Activated CD4-positive, alpha-beta T cell treated with anti-CD3 and anti-CD28 coated beads, Interleukin-2, Interleukin-4, amounts not matched to agents 100 ng/mL and 50 ng/mL, durations not matched to agents 16 hours and 8 hours (primary cell): Measurements from ENCODE around the gene CCDC188.

ENCODE experiments used
- DNase-seq: peaks from one replicate; pipeline ENCODE4 v3.0.0-alpha.2; 2020; ENCODE audit warnings: low spot score

The CCDC188 gene

DNA sequence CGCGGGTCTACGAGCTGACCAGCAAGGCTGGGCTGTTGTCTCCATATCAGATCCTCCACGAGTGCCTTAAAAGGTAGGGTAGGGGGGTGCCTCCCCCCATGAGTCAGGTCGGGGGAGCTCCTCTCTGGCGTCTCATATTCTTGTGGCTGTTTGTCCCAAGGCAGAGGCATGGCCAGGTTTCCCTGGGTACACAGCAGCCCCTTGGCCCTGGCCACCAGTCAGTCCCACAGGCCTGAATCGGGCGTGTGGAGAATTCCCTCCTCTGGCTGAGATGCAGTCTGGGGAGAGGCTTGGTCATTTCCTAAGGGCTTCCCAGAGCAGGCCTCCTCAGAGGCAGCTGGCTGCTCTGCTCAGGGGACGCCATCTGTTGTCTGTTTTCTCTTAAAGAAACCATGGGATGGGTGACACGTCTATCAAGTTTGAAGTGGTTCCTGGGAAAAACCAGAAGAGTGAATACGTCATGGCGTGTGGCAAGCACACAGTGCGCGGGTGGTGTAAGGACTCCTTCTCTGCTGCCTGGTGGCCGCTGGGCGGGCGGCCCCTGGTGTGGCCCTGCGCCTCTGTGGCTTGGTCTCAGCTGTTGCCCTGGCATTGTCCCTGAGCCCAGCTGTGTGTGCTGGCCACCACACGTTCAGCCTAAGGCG lies 44.5 kb downstream of the CCDC188 start:
- no peak for DNase-seq

GRCh38 chr22:20105456-20106204 lies 45.2 kb downstream of the CCDC188 start:
- no peak for DNase-seq

DNA sequence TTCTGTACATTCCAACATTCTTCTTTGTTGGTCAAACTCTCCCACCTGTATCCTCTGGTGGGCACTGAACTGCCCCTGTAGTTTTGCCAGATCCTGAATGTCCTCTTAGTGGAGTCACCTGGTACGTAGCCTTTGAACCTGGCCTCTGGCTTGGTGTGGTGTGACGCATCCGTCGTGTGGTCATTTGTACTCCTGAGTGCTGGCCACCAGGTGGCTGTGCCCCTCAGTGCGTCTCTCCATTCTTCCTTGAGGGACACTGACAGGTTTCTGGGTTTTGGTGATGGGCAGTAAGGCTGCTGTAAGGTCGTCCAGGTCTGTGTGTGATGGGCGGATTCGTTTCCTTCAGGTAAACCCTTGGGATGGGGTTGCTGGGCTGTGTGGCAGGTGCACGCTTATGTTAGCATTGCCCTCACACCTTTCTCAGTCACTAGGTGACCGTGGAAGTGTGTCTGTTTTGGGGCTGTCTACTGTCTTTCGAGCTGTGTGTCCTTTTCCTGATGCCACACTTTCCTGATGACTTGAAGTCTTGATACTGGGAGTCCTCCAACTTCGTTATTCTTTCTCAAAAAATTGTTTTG lies 48.6 kb downstream of the CCDC188 start:
- no peak for DNase-seq

- DNase-seq = no peak
Measured at GRCh38 chr22:20101638-20102037, 49.2 kb downstream of the CCDC188 start.

DNA sequence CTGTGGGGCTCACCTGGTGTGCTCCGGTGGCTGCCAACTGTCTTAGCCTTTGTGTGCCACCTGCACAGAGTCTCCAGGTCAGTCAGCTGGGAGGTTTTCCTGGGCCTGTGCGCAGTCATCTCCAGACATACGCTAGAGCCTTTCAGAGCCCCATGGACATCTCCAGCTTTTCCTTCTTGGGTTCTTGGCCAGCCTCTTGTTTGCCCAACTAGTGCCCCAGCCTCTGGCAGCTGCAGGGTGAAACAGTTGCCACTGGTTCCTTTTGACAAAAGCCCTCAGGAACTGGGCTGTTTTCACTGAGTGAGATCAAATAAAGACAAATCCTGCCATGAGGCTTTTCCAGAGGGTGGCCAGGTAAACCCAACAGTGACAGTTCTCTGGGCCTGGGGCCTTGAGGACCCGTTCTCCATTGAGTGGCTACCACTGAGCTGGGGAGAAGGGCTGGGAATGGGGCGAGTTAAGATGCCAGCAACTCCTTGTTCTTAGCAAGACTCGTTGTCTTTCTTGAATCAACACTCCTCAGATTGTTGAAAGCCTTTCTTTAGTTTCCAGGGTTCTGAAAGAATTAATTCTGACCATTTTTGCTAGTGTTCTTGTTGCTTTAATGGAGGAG lies 51.6 kb downstream of the CCDC188 start:
- no peak for DNase-seq
